H9 (cell line): ENCODE measurements around the gene PGK1. TPM values are rescaled to one million over a fixed set of nuclear protein-coding genes. Genes with fewer than 3 reads are reported as not detected.
A peak's percentile ranks its signal among the peaks of the same experiment; 100 is the strongest.

ENCODE experiments used
- DNase-seq: peaks from one replicate; pipeline ENCODE4 v3.0.0-alpha.2; 2017
- H2AFZ ChIP-seq: one replicate; pipeline ENCODE4 v1.6.1; 2013; ENCODE audit warnings: mild to moderate bottlenecking, low read length, control low read depth, moderate library complexity
- H2AK5ac ChIP-seq: 2 replicates; pipeline ENCODE4 v1.6.1; 2013; ENCODE audit warnings: low read length, control low read depth, mixed read lengths; ENCODE audit not compliant: insufficient read length
- H2BK120ac ChIP-seq: one replicate; pipeline ENCODE4 v1.6.1; 2013; ENCODE audit warnings: low read depth, mild to moderate bottlenecking, low read length, control low read depth, inconsistent platforms; ENCODE audit not compliant: poor library complexity, severe bottlenecking
- H2BK12ac ChIP-seq: 2 replicates; pipeline ENCODE4 v1.6.1; 2013; ENCODE audit warnings: low read length, control low read depth, mixed read lengths, low read depth; ENCODE audit not compliant: insufficient read length
- H2BK15ac ChIP-seq: 2 replicates; pipeline ENCODE4 v1.6.1; 2013; ENCODE audit warnings: low read depth, low read length, control low read depth
- H2BK20ac ChIP-seq: one replicate; pipeline ENCODE4 v1.6.1; 2013; ENCODE audit warnings: low read depth, mild to moderate bottlenecking, low read length, control low read depth, inconsistent platforms; ENCODE audit not compliant: poor library complexity, severe bottlenecking
- H2BK5ac ChIP-seq: 2 replicates; pipeline ENCODE4 v1.6.1; 2013; ENCODE audit warnings: low read length, control low read depth, mixed read lengths; ENCODE audit not compliant: insufficient read length
- H3K14ac ChIP-seq: 2 replicates; pipeline ENCODE4 v1.6.1; 2013; ENCODE audit warnings: low read length, control low read depth; ENCODE audit not compliant: insufficient read depth
- H3K18ac ChIP-seq: 2 replicates; pipeline ENCODE4 v1.6.1; 2013; ENCODE audit warnings: low read depth, mild to moderate bottlenecking, mixed read lengths, low read length, control low read depth; ENCODE audit not compliant: insufficient read length
- H3K23ac ChIP-seq: 2 replicates; pipeline ENCODE4 v1.6.1; 2013; ENCODE audit warnings: low read length, control low read depth, mixed read lengths, low read depth; ENCODE audit not compliant: insufficient read length
- H3K23me2 ChIP-seq: 2 replicates; pipeline ENCODE4 v1.6.1; 2013; ENCODE audit warnings: low read depth, mild to moderate bottlenecking, mixed read lengths, low read length, control low read depth; ENCODE audit not compliant: insufficient read length, poor library complexity, severe bottlenecking
- H3K27ac ChIP-seq: 2 replicates; pipeline ENCODE4 v1.5.1; 2013; ENCODE audit warnings: low read length, control low read depth, mixed read lengths, low read depth; ENCODE audit not compliant: insufficient read length
- H3K27me3 ChIP-seq: 2 replicates; pipeline ENCODE4 v1.6.1; 2013; ENCODE audit warnings: low read length, control low read depth, inconsistent platforms; ENCODE audit not compliant: insufficient read depth
- H3K4ac ChIP-seq: 2 replicates; pipeline ENCODE4 v1.6.1; 2013; ENCODE audit warnings: low read depth, mild to moderate bottlenecking, control low read depth, inconsistent platforms, low read length, moderate library complexity
- H3K4me1 ChIP-seq: 2 replicates; pipeline ENCODE4 v1.6.1; 2013; ENCODE audit warnings: low read length, control low read depth, inconsistent platforms; ENCODE audit not compliant: insufficient read depth
- H3K4me2 ChIP-seq: 2 replicates; pipeline ENCODE4 v1.6.1; 2013; ENCODE audit warnings: low read length, control low read depth, mixed read lengths; ENCODE audit not compliant: insufficient read length, insufficient read depth
- H3K56ac ChIP-seq: 2 replicates; pipeline ENCODE4 v1.6.1; 2013; ENCODE audit warnings: low read depth, mild to moderate bottlenecking, mixed read lengths, low read length, control low read depth; ENCODE audit not compliant: insufficient read length
- H3K79me1 ChIP-seq: 2 replicates; pipeline ENCODE4 v1.6.1; 2013; ENCODE audit warnings: low read depth, mild to moderate bottlenecking, moderate library complexity, low read length, control low read depth, inconsistent platforms; ENCODE audit not compliant: insufficient read depth, poor library complexity, severe bottlenecking
- H3K79me2 ChIP-seq: 2 replicates; pipeline ENCODE4 v1.6.1; 2013; ENCODE audit warnings: low read length, control low read depth, inconsistent platforms; ENCODE audit not compliant: insufficient read depth
- H3K9ac ChIP-seq: 2 replicates; pipeline ENCODE4 v1.6.1; 2013; ENCODE audit warnings: low read length, control low read depth, mixed read lengths; ENCODE audit not compliant: insufficient read length; ENCODE audit errors: extremely low read depth
- H3K9me3 ChIP-seq: one replicate; pipeline ENCODE4 v1.6.1; 2013; ENCODE audit warnings: low read depth, low read length, inconsistent platforms; ENCODE audit not compliant: control insufficient read depth
- H3T11ph ChIP-seq: one replicate; pipeline ENCODE4 v1.6.1; 2013; ENCODE audit warnings: mild to moderate bottlenecking, low read length, control low read depth, inconsistent platforms
- H4K20me1 ChIP-seq: one replicate; pipeline ENCODE4 v1.6.1; 2013; ENCODE audit not compliant: control insufficient read depth, insufficient read length, insufficient read depth
- H4K5ac ChIP-seq: 2 replicates; pipeline ENCODE4 v1.6.1; 2013; ENCODE audit warnings: low read depth, mild to moderate bottlenecking, mixed read lengths, low read length, control low read depth; ENCODE audit not compliant: insufficient read length
- H4K8ac ChIP-seq: replicated peaks from 2 replicates; pipeline ENCODE4 v1.6.1; 2013; ENCODE audit warnings: low read length, control low read depth, mixed read lengths, low read depth; ENCODE audit not compliant: insufficient read length
- H4K91ac ChIP-seq: 2 replicates; pipeline ENCODE4 v1.6.1; 2013; ENCODE audit warnings: low read depth, mild to moderate bottlenecking, moderate library complexity, mixed read lengths, low read length, control low read depth; ENCODE audit not compliant: insufficient read length
- H3K27ac Mint-ChIP-seq, 3 experiments: 2 replicates in 2 of 3; 3 replicates in 1 of 3; pipeline ENCODE4 v1.8.0; 2020 to 2021; ENCODE audit warnings: mixed read lengths in 3 of 3, mild to moderate bottlenecking in 1 of 3, moderate library complexity in 1 of 3
- H3K27me3 Mint-ChIP-seq: 2 replicates; pipeline ENCODE4 v1.8.0; 2021; ENCODE audit warnings: low read depth, mild to moderate bottlenecking, moderate library complexity, mixed read lengths
- H3K36me3 Mint-ChIP-seq, 3 experiments: 2 replicates in 2 of 3; 3 replicates in 1 of 3; pipeline ENCODE4 v1.8.0; 2020 to 2021; ENCODE audit warnings: low read depth in 3 of 3, mixed read lengths in 3 of 3; ENCODE audit not compliant: insufficient read depth in 1 of 3
- H3K4me1 Mint-ChIP-seq, 2 experiments: 2 replicates each; pipeline ENCODE4 v1.8.0; 2020; ENCODE audit warnings: mixed read lengths in 2 of 2
- H3K4me3 Mint-ChIP-seq, 2 experiments: 2 replicates in 1 of 2; 3 replicates in 1 of 2; pipeline ENCODE4 v1.8.0; 2020 to 2021; ENCODE audit warnings: mild to moderate bottlenecking in 2 of 2, mixed read lengths in 2 of 2, moderate library complexity in 1 of 2
- H3K9me3 Mint-ChIP-seq, 2 experiments: 2 replicates in 1 of 2; 3 replicates in 1 of 2; pipeline ENCODE4 v1.8.0; 2020; ENCODE audit warnings: mild to moderate bottlenecking in 2 of 2, mixed read lengths in 2 of 2, moderate library complexity in 1 of 2
- CTCF ChIP-seq: fragments of 200-600 bp; sonication (generic); conservative IDR thresholded peaks from 3 replicates; pipeline ENCODE4 v1.8.0; 2021; ENCODE audit warnings: antibody characterized with exemption, mild to moderate bottlenecking
- WGBS: extraction: QIAGEN DNeasy Blood & Tissue Kit; methylation state at CpG from one replicate; pipeline ENCODE4 v1.1.7; 2013; ENCODE audit warnings: missing lambda C conversion rate, low lambda C conversion rate, mixed read lengths; ENCODE audit not compliant: insufficient read length; ENCODE audit errors: extremely low coverage; 5-methylcytosine and 5-hydroxymethylcytosine counted together
- total RNA-seq: library from RNA; stranded (reverse); gene quantifications from 2 replicates; pipeline ENCODE4 v1.2.1, GENCODE V29; 2021

The PGK1 gene
- total RNA-seq, 1 experiment from 2014 or later: 581 TPM

DNA sequence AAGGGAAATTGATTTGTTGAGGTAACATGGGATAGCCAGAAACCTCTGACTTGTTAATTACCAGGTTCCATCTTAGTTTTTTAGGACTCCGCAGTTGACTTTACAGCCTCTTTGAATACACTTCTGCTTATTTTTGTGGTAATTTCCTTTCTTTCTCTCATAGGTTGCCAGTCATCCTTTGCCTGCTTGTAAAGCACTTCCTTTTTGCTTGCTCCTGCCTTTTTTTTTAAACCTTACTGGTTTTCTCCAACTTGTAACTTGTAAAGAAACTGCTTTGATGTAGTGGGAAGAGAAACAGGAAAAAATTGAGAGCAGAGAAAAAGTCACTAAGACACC lies 2.6 kb downstream of the PGK1 start:
- H3K14ac ChIP-seq: no peak overlapping the region
- H3K79me1 ChIP-seq: no peaks in the 10 kb centered on the region
- no peak overlapping the region for H3K27ac ChIP-seq
- no peak overlapping the region for H4K91ac ChIP-seq
- no peaks in the 10 kb centered on the region for H3K27me3 Mint-ChIP-seq
- H4K8ac ChIP-seq: no peak overlapping the region
- no peak for DNase-seq
- H3K27me3 ChIP-seq: no peaks in the 10 kb centered on the region
- H3K36me3 Mint-ChIP-seq: peaks cover 36 to 44% (median 40%) of the 10 kb centered on the region in 3 experiments
- H2AFZ ChIP-seq: no peak overlapping the region
- H3K23ac ChIP-seq: no peak overlapping the region
- H3K9me3 Mint-ChIP-seq: peaks cover 61 to 64% of the 10 kb centered on the region in 2 experiments
- TF ChIP-seq CTCF: no peak
- H3K27ac Mint-ChIP-seq: no peak overlapping the region
- no peak overlapping the region for H2BK120ac ChIP-seq
- WGBS: no CpG with 5 or more reads among the region's 1 CpG
- H3K4ac ChIP-seq: no peak overlapping the region
- peaks cover 46% of the 10 kb centered on the region for H3K79me2 ChIP-seq
- no peak overlapping the region for H2AK5ac ChIP-seq
- H3K4me1 ChIP-seq: no peaks in the 10 kb centered on the region
- no peak overlapping the region for H3T11ph ChIP-seq
- H3K9ac ChIP-seq: no peak overlapping the region
- H3K4me1 Mint-ChIP-seq: peaks cover 24 to 40% of the 10 kb centered on the region in 2 experiments
- H2BK20ac ChIP-seq: no peak overlapping the region
- H3K56ac ChIP-seq: no peak overlapping the region
- H3K18ac ChIP-seq: no peak overlapping the region
- H4K5ac ChIP-seq: no peak overlapping the region
- peaks cover 4% of the 10 kb centered on the region for H3K23me2 ChIP-seq
- no peak overlapping the region for H2BK12ac ChIP-seq
- H3K4me3 Mint-ChIP-seq: peak overlapping the region; percentile 86 to 88
- peaks cover 6% of the 10 kb centered on the region for H3K9me3 ChIP-seq
- peak overlapping the region; percentile 76 for H3K4me2 ChIP-seq
- H2BK5ac ChIP-seq: no peak overlapping the region
- peaks cover 2% of the 10 kb centered on the region for H4K20me1 ChIP-seq
- H2BK15ac ChIP-seq: no peak overlapping the region
